ENCODE results near the gene TSEN34.
A peak's percentile ranks its signal among the peaks of the same experiment; 100 is the strongest.
"Not testable (repeated sequence)": the region's sequence is repeated elsewhere in the genome, so short reads cannot be mapped to it uniquely, and the experiment has no call there.

The TSEN34 gene

DNA sequence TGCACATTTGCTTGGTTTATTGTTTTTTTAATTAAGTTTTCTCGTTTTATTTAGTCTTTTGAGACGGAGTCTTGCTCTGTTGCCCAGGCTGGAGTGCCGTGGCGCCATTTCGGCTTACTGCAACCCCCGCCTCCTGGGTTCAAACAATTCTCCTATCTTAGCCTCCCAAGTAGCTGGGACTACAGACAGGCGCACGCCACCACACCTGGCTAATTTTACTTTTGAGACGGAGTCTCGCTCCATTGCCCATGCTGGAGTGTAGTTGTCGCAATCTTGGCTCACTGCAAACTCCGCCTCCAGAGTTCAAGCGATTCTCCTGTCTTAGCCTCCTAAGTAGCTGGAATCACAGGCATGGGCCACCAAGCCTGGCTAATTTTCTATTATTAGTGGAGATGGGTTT is 10.9 kb downstream of the TSEN34 start:
- TF ChIP-seq, protein P1, sequence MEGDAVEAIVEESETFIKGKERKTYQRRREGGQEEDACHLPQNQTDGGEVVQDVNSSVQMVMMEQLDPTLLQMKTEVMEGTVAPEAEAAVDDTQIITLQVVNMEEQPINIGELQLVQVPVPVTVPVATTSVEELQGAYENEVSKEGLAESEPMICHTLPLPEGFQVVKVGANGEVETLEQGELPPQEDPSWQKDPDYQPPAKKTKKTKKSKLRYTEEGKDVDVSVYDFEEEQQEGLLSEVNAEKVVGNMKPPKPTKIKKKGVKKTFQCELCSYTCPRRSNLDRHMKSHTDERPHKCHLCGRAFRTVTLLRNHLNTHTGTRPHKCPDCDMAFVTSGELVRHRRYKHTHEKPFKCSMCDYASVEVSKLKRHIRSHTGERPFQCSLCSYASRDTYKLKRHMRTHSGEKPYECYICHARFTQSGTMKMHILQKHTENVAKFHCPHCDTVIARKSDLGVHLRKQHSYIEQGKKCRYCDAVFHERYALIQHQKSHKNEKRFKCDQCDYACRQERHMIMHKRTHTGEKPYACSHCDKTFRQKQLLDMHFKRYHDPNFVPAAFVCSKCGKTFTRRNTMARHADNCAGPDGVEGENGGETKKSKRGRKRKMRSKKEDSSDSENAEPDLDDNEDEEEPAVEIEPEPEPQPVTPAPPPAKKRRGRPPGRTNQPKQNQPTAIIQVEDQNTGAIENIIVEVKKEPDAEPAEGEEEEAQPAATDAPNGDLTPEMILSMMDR (IDR thresholded peaks at IDR 0.05; ENCODE audit: low read depth, low read length): no peak

DNA sequence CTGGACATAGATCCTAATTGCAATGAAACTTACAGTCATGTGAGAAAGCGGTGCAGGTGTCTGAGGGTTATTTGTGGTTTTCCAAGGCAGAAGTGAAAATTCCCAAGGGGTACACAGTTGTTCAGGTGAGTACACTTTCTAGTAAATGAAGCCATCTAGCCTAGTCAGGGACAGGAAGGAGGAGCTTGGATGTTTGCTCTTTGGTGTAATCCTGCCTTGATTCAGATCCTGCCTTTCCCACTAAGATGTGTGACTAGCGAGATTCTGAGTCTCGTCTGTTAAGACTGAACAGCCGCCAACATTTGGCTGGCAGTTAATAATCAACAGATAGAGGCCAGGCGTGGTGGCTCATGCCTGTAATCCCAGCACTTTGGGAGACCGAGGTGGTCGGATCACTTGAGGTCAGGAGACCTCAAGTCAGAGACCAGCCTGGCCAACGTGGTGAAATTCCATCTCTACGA is 12.1 kb downstream of the TSEN34 start:
- TF ChIP-seq, protein P1 (IDR thresholded peaks at IDR 0.05; ENCODE audit: low read depth, low read length): no peak
- Histone ChIP-seq H3K9me3 (ENCODE audit: severe bottlenecking) (no peaks in the 10 kb centered on the region), H3K36me3 (peaks cover 75% of the 10 kb centered on the region), H3K4me3 (ENCODE audit: low read depth, low read length) (no peak overlapping the region), H3K27me3 (ENCODE audit: insufficient read depth, low read depth, severe bottlenecking) (no peaks in the 10 kb centered on the region), H3K27ac (no peak overlapping the region)
- DNase-seq: no peak

More for the DNA sequence above, 10.9 kb downstream of the TSEN34 start:
- no peak overlapping the region; the same call in 1 of the 2 replicates for H3K27ac ChIP-seq
- peaks cover 72% of the 10 kb centered on the region for H3K36me3 ChIP-seq
- no peaks in the 10 kb centered on the region for H3K9me3 ChIP-seq (ENCODE audit: severe bottlenecking)
- H3K4me3 ChIP-seq (ENCODE audit: low read depth, low read length): peak overlapping the region; percentile 90; the same call in 1 of the 2 replicates
- no peaks in the 10 kb centered on the region for H3K27me3 ChIP-seq (ENCODE audit: insufficient read depth, low read depth, severe bottlenecking)
- no peak for DNase-seq

DNA sequence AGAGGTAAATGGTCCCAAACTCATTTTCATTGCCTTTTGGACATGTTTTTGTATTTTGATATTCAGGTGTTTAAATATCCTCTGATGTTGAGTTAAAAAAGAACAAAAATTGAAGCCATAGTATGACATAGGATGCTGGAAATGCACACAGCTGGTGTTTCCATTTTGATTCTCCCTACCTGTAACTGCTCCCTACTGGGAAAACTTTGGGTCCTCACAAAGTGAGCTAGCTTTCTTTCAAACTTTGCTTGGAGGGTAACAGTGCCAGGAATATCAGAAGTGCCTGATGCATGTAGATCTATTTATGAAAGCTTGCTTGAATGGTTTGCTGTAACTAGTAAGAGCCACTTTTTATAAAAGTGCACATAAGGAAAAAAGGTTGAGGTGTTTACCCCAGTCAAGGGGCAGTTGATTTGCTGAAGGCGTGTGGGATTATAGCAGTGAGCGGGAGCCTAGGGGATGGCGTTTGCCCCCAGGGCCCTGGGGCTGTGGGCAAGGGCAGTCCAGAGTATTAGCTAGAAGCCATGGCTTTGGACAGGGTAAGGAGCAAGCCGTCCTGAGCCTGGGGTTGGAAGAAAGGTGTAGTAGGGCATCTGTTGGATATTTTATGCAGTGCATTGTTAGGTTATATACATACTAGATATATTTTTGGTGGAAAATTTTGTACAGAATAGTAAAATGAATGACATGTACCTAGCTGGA is 13.8 kb downstream of the TSEN34 start:
- Histone ChIP-seq H3K4me3 (ENCODE audit: low read depth, low read length) (no peak overlapping the region), H3K9me3 (ENCODE audit: severe bottlenecking) (no peaks in the 10 kb centered on the region), H3K27me3 (ENCODE audit: insufficient read depth, low read depth, severe bottlenecking) (no peaks in the 10 kb centered on the region), H3K27ac (no peak overlapping the region), H3K36me3 (peaks cover 93% of the 10 kb centered on the region)
- TF ChIP-seq, protein P1 (IDR thresholded peaks at IDR 0.05; ENCODE audit: low read depth, low read length): no peak
- no peak for DNase-seq

DNA sequence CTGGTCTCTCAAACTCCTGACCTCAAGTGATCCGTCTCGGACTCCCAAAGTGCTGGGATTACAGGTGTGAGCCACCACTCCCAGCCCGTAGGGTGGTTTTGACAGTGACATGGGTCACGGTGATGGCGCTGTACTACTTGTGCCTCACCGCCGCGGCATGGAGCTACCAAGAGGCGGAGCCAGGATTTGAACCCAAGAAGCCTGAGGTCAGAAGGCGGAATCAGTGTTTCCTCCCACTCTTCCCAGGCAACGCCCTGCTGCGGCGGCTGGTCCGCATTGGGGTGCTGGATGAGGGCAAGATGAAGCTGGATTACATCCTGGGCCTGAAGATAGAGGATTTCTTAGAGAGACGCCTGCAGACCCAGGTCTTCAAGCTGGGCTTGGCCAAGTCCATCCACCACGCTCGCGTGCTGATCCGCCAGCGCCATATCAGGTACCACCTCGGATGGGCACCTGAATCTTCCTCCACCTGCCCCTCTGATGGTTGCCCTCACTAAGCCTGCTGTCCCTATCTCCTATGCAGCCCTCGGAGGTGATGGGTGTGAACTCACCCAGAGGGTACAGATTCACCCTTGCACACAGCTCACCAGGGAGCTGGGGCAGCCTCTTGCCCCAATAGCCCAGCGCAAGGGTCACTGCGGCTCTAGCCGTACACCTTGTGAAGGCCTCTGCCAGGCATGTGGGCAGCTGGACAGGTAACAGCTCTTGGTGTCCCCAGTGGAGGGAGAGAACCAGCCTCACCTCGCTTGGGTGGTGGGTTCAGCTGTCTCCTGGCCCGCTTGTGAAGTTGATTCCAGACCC is 15.1 kb downstream of the TSEN34 start:
- no peaks in the 10 kb centered on the region for H3K9me3 ChIP-seq (ENCODE audit: severe bottlenecking)
- no peak overlapping the region for H3K27ac ChIP-seq
- DNase-seq: no peak
- H3K4me3 ChIP-seq (ENCODE audit: low read depth, low read length): no peak overlapping the region
- no peaks in the 10 kb centered on the region for H3K27me3 ChIP-seq (ENCODE audit: insufficient read depth, low read depth, severe bottlenecking)
- peaks cover 89% of the 10 kb centered on the region for H3K36me3 ChIP-seq
- TF ChIP-seq, protein P1 (IDR thresholded peaks at IDR 0.05; ENCODE audit: low read depth, low read length): no peak

DNA sequence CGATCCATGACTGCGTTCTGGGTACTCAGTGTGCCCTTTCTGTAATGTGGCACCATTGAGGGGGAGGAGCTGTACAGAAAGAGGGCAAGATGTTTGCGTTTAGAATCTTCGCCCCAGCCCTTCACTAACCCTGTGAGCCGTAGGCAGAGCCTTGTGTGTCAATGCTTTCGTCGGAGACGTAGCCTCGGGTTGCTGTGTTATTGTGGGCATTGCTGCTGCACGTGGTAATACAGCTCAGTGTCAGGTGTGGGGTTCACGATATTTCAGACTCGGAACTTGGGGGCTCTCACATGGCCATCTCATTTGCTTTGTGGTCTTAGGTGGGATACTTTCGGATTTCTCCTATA is 15.7 kb downstream of the TSEN34 start:
- TF ChIP-seq, protein P1 (IDR thresholded peaks at IDR 0.05; ENCODE audit: low read depth, low read length): no peak
- Histone ChIP-seq H3K4me3 (ENCODE audit: low read depth, low read length) (no peak overlapping the region), H3K9me3 (ENCODE audit: severe bottlenecking) (no peaks in the 10 kb centered on the region), H3K36me3 (peaks cover 83% of the 10 kb centered on the region), H3K27ac (no peak overlapping the region), H3K27me3 (ENCODE audit: insufficient read depth, low read depth, severe bottlenecking) (no peaks in the 10 kb centered on the region)
- no peak for DNase-seq

DNA sequence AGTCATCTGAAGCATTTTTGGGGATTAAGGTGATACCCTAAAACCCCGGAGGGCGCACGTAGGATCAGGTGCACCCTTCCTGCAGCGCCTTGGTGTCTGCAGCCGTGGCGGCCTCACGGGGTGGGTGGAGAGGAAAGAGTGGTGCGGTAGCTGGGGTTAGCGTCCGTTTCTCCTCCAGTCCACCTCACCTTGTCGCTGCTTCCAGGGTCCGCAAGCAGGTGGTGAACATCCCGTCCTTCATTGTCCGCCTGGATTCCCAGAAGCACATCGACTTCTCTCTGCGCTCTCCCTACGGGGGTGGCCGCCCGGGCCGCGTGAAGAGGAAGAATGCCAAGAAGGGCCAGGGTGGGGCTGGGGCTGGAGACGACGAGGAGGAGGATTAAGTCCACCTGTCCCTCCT is 16.1 kb downstream of the TSEN34 start:
- H3K4me3 ChIP-seq (ENCODE audit: low read depth, low read length); H3K27me3 ChIP-seq (ENCODE audit: insufficient read depth, low read depth, severe bottlenecking); H3K27ac ChIP-seq; H3K9me3 ChIP-seq (ENCODE audit: severe bottlenecking); DNase-seq: not testable (repeated sequence)
- peaks cover 79% of the 10 kb centered on the region for H3K36me3 ChIP-seq

All from WERI-Rb-1 (cell line).